HepG2 (cell line): ENCODE results near the gene FANCL. TPM values are rescaled to one million over a fixed set of nuclear protein-coding genes. Genes with fewer than 3 reads are reported as not detected.

Experiments
- JARID2 ChIP-seq: sonication (generic); formaldehyde crosslinking; IDR thresholded peaks from 2 replicates; pipeline ENCODE4 v1.8.1; 2023; ENCODE audit warnings: missing genetic modification reagents, inconsistent platforms; ENCODE audit not compliant: insufficient replicate concordance
- KAT8 ChIP-seq: IDR thresholded peaks from 2 replicates; pipeline ENCODE4 v1.6.1; 2016; ENCODE audit warnings: missing genetic modification reagents, missing compliant biosample characterization
- KMT2A ChIP-seq: sonication (generic); formaldehyde crosslinking; IDR thresholded peaks from 2 replicates; pipeline ENCODE4 v1.4.0; 2020; ENCODE audit warnings: missing genetic modification reagents
- MEIS1 ChIP-seq: sonication (generic); formaldehyde crosslinking; IDR thresholded peaks from 2 replicates; pipeline ENCODE4 v1.9.0; 2021; ENCODE audit warnings: mild to moderate bottlenecking, missing genetic modification reagents, moderate library complexity, borderline replicate concordance
- MIXL1 ChIP-seq: IDR thresholded peaks from 2 replicates; pipeline ENCODE4 v1.6.1; 2016
- NFE2L2 ChIP-seq: fragments of 150-350 bp; IDR thresholded peaks from 2 replicates; pipeline ENCODE4 v1.6.1; 2014; ENCODE audit warnings: low read length
- NR2C2 ChIP-seq: sonication (generic); formaldehyde crosslinking; IDR thresholded peaks from 2 replicates; pipeline ENCODE4 v1.4.0; 2020; ENCODE audit warnings: missing genetic modification reagents, mild to moderate bottlenecking, moderate library complexity, borderline replicate concordance
- PCBP1 ChIP-seq: fragments of 200-400 bp; formaldehyde crosslinking; IDR thresholded peaks from 2 replicates; pipeline ENCODE4 v1.6.1; 2017; ENCODE audit warnings: mild to moderate bottlenecking, low read depth, low read length, borderline replicate concordance
- RFXANK ChIP-seq: IDR thresholded peaks from 2 replicates; pipeline ENCODE4 v1.6.1; 2016
- RORA ChIP-seq: sonication (generic); formaldehyde crosslinking; IDR thresholded peaks from 2 replicates; pipeline ENCODE4 v1.5.0; 2020; ENCODE audit warnings: mild to moderate bottlenecking, missing genetic modification reagents, moderate library complexity
- SALL2 ChIP-seq: sonication (generic); formaldehyde crosslinking; IDR thresholded peaks from 2 replicates; pipeline ENCODE4 v1.8.1; 2023; ENCODE audit warnings: mild to moderate bottlenecking, missing genetic modification reagents, inconsistent platforms
- ZBTB37 ChIP-seq: sonication (generic); formaldehyde crosslinking; IDR thresholded peaks from 2 replicates; pipeline ENCODE4 v1.4.0; 2020; ENCODE audit warnings: mild to moderate bottlenecking, missing genetic modification reagents
- ZBTB7B ChIP-seq: sonication (generic); formaldehyde crosslinking; IDR thresholded peaks from 2 replicates; pipeline ENCODE4 v1.4.0; 2020; ENCODE audit warnings: missing genetic modification reagents
- ZFP41 ChIP-seq: sonication (generic); formaldehyde crosslinking; IDR thresholded peaks from 2 replicates; pipeline ENCODE4 v1.4.0; 2020; ENCODE audit warnings: mild to moderate bottlenecking, missing genetic modification reagents, borderline replicate concordance
- ZNF20 ChIP-seq: sonication (generic); formaldehyde crosslinking; IDR thresholded peaks from 2 replicates; pipeline ENCODE4 v1.4.0; 2020; ENCODE audit warnings: mild to moderate bottlenecking, moderate library complexity, missing genetic modification reagents
- ZNF260 ChIP-seq: sonication (generic); formaldehyde crosslinking; IDR thresholded peaks from 2 replicates; pipeline ENCODE4 v1.4.0; 2020; ENCODE audit warnings: missing genetic modification reagents, low read depth, mild to moderate bottlenecking, borderline replicate concordance
- ZNF33B ChIP-seq: sonication (generic); formaldehyde crosslinking; IDR thresholded peaks from 2 replicates; pipeline ENCODE4 v1.5.1; 2020; ENCODE audit warnings: mild to moderate bottlenecking, missing genetic modification reagents
- ZNF362 ChIP-seq: sonication (generic); formaldehyde crosslinking; IDR thresholded peaks from 2 replicates; pipeline ENCODE4 v1.4.0; 2020; ENCODE audit warnings: missing genetic modification reagents, mild to moderate bottlenecking, borderline replicate concordance
- ZNF367 ChIP-seq: sonication (generic); formaldehyde crosslinking; IDR thresholded peaks from 2 replicates; pipeline ENCODE4 v1.4.0; 2020; ENCODE audit warnings: missing genetic modification reagents, borderline replicate concordance
- ZNF749 ChIP-seq: sonication (generic); formaldehyde crosslinking; IDR thresholded peaks from 2 replicates; pipeline ENCODE4 v1.8.0; 2022; ENCODE audit warnings: mild to moderate bottlenecking, missing genetic modification reagents, moderate library complexity, borderline replicate concordance
- ZNF782 ChIP-seq: sonication (generic); formaldehyde crosslinking; IDR thresholded peaks from 2 replicates; pipeline ENCODE4 v1.4.0; 2020; ENCODE audit warnings: missing genetic modification reagents, mild to moderate bottlenecking, borderline replicate concordance
- ZNF850 ChIP-seq: sonication (generic); formaldehyde crosslinking; conservative IDR thresholded peaks from 2 replicates; pipeline ENCODE4 v1.9.0; 2021; ENCODE audit warnings: mild to moderate bottlenecking, missing genetic modification reagents
- ZNF891 ChIP-seq: sonication (generic); formaldehyde crosslinking; IDR thresholded peaks from 2 replicates; pipeline ENCODE4 v1.5.0; 2020; ENCODE audit warnings: mild to moderate bottlenecking, missing genetic modification reagents
- polyA plus RNA-seq, 8 experiments: library from polyadenylated mRNA; depleted of rRNA in 3 of 8; stranded (reverse) in 7 of 8; unstranded in 1 of 8; fragments of >200 nt; fragmentation: Illumina TruSeq in 4 of 8; extraction: Trizol in 4 of 8; gene quantifications; 2 replicates each; pipeline versions ENCODE4 v1.2.1 to v1.2.3, GENCODE V29; 2011 to 2016; ENCODE audit warnings: low read depth in 4 of 8, missing spikeins in 1 of 8, mixed read lengths in 1 of 8; ENCODE audit not compliant: insufficient read depth in 1 of 8
- total RNA-seq, 5 experiments: library from RNA; depleted of rRNA; stranded (reverse); fragments of >200 nt; fragmentation: Illumina TruSeq; extraction: Trizol; gene quantifications; 2 replicates each; pipeline ENCODE4 v1.2.3, GENCODE V29; 2016; ENCODE audit warnings: low read depth in 1 of 5
- TF ChIP-seq, protein P1 (sequence below): sonication (generic); formaldehyde crosslinking; IDR thresholded peaks from 2 replicates; pipeline ENCODE4 v1.8.1; 2023; ENCODE audit warnings: mild to moderate bottlenecking, inconsistent platforms, moderate library complexity, missing genetic modification reagents, borderline replicate concordance
- TF ChIP-seq, protein P2 (sequence below): sonication (generic); formaldehyde crosslinking; IDR thresholded peaks from 2 replicates; pipeline ENCODE4 v1.8.0; 2022; ENCODE audit warnings: mild to moderate bottlenecking, missing genetic modification reagents; ENCODE audit not compliant: insufficient replicate concordance

The FANCL gene
- total and polyA plus RNA-seq, 2 of the 13 experiments (the other 11 are each of a cell fraction or from before 2014, with no cell fraction given): 40.7 to 66.8 TPM

- TF ChIP-seq ZNF362 (CRISPR knock-in tag): peak; percentile 3; the same call in 1 of the 2 replicates
- peak; percentile 9 for TF ChIP-seq JARID2 (CRISPR knock-in tag)
- no peak for TF ChIP-seq RFXANK (CRISPR knock-in tag)
- TF ChIP-seq ZNF260 (CRISPR knock-in tag): no peak
- TF ChIP-seq ZNF891 (CRISPR knock-in tag): no peak
- TF ChIP-seq ZFP41 (CRISPR knock-in tag): no peak
- TF ChIP-seq, protein P1, sequence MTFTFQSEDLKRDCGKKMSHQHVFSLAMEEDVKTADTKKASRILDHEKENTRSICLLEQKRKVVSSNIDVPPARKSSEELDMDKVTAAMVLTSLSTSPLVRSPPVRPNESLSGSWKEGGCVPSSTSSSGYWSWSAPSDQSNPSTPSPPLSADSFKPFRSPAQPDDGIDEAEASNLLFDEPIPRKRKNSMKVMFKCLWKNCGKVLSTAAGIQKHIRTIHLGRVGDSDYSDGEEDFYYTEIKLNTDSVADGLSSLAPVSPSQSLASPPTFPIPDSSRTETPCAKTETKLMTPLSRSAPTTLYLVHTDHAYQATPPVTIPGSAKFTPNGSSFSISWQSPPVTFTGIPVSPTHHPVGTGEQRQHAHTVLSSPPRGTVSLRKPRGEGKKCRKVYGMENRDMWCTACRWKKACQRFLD (CRISPR knock-in tag): 0 out of 2 replicates have a peak, but pooled peaks have one; percentile 45
- TF ChIP-seq RORA (CRISPR knock-in tag): 0 out of 2 replicates have a peak, but pooled peaks have one; percentile 52
- no peak for TF ChIP-seq ZNF33B (CRISPR knock-in tag)
- TF ChIP-seq ZNF367 (CRISPR knock-in tag): no peak
- TF ChIP-seq KAT8 (CRISPR knock-in tag): peak; percentile 6; the same call in 1 of the 2 replicates
- TF ChIP-seq MIXL1 (CRISPR knock-in tag): no peak
- TF ChIP-seq KMT2A (CRISPR knock-in tag): no peak
- TF ChIP-seq ZBTB37 (CRISPR knock-in tag): 0 out of 2 replicates have a peak, but pooled peaks have one; percentile 7
- TF ChIP-seq MEIS1: peak; percentile 6; the same call in 1 of the 2 replicates
- peak; percentile 23; the same call in 1 of the 2 replicates for TF ChIP-seq ZNF782 (CRISPR knock-in tag)
- no peak for TF ChIP-seq PCBP1
- TF ChIP-seq NFE2L2: no peak
- TF ChIP-seq, protein P2, sequence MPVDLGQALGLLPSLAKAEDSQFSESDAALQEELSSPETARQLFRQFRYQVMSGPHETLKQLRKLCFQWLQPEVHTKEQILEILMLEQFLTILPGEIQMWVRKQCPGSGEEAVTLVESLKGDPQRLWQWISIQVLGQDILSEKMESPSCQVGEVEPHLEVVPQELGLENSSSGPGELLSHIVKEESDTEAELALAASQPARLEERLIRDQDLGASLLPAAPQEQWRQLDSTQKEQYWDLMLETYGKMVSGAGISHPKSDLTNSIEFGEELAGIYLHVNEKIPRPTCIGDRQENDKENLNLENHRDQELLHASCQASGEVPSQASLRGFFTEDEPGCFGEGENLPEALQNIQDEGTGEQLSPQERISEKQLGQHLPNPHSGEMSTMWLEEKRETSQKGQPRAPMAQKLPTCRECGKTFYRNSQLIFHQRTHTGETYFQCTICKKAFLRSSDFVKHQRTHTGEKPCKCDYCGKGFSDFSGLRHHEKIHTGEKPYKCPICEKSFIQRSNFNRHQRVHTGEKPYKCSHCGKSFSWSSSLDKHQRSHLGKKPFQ (CRISPR knock-in tag): peak; percentile 10
- 0 out of 2 replicates have a peak, but pooled peaks have one; percentile 18 for TF ChIP-seq ZNF749 (CRISPR knock-in tag)
- peak; percentile 80; the same call in 1 of the 2 replicates for TF ChIP-seq ZNF850 (CRISPR knock-in tag)
- TF ChIP-seq ZBTB7B: no peak
- no peak for TF ChIP-seq SALL2
- TF ChIP-seq NR2C2 (CRISPR knock-in tag): 0 out of 2 replicates have a peak, but pooled peaks have one; percentile 16
- TF ChIP-seq ZNF20 (CRISPR knock-in tag): 0 out of 2 replicates have a peak, but pooled peaks have one; percentile 25
These were observed 380 bp upstream of the FANCL start (continued) for GRCh38 chr2:58241546-58241864.
